GM12878 (cell line): ENCODE measurements around the gene MX1. TPM values are rescaled to one million over a fixed set of nuclear protein-coding genes. Genes with fewer than 3 reads are reported as not detected.

Source experiments
- ATAC-seq: fragments of 200-7000 bp; cut with Tn5 transposase; 3 replicates; pipeline ENCODE4 v1.9.1; 2020; ENCODE audit warnings: mild to moderate bottlenecking, moderate library complexity
- BruUV-seq: library from RNA; stranded (reverse); fragments of 400-500 nt; replicated peaks from 2 replicates; lab custom pipeline; 2021; lab: Mats Ljungman, UMichigan
- CTCF ChIA-PET: fragments of 300-600 bp; sonication (Branson Sonifier 250); formaldehyde crosslinking; extraction: SDS; loops from one replicate; lab custom pipeline; 2021; ENCODE audit warnings: inconsistent platforms; lab: Yijun Ruan, JAX
- POLR2A ChIA-PET: fragments of 350-600 bp; formaldehyde crosslinking; extraction: SDS; loops from one replicate; lab custom pipeline; 2021; ENCODE audit warnings: inconsistent platforms; lab: Charles Lee
- RAD21 ChIA-PET: fragments of 300-600 bp; sonication (Branson Sonifier 250); formaldehyde crosslinking; loops from one replicate; lab custom pipeline; 2023; ENCODE audit warnings: antibody characterized with exemption; ENCODE audit not compliant: unreplicated experiment; lab: Charles Lee
- SMC1A ChIA-PET: fragments of 300-600 bp; sonication (Branson Sonifier 250); formaldehyde crosslinking; loops from one replicate; lab custom pipeline; 2023; ENCODE audit not compliant: unreplicated experiment, uncharacterized antibody; lab: Charles Lee
- DNase-seq: peaks from one replicate; pipeline ENCODE4 v3.0.0-alpha.2; 2011; ENCODE audit warnings: low read depth, low spot score
- FAIRE-seq: peaks from 3 replicates; lab custom pipeline; 2011; peaks lifted over from hg19 to GRCh38; lab: Jason Lieb, UNC
- H2AFZ ChIP-seq: 2 replicates; pipeline ENCODE4 v1.6.0; 2011; ENCODE audit warnings: low read depth, low read length, control low read depth; ENCODE audit not compliant: control insufficient read depth
- H3K27ac ChIP-seq: 2 replicates; pipeline ENCODE4 v1.5.1; 2011; ENCODE audit warnings: control low read depth; ENCODE audit not compliant: control insufficient read depth, insufficient read depth
- H3K27me3 ChIP-seq, 2 experiments: replicated peaks in 1 of 2; 2 replicates each; pipeline versions ENCODE4 v1.6.0 to v1.6.1; 2011; ENCODE audit warnings: low read length in 1 of 2; ENCODE audit not compliant: control insufficient read depth in 2 of 2, insufficient read depth in 2 of 2
- H3K36me3 ChIP-seq, 2 experiments: 2 replicates each; pipeline ENCODE4 v1.5.1; 2011; ENCODE audit warnings: low read length in 1 of 2; ENCODE audit not compliant: control insufficient read depth in 2 of 2, insufficient read depth in 2 of 2
- H3K4me1 ChIP-seq: 2 replicates; pipeline ENCODE4 v1.6.1; 2011; ENCODE audit warnings: mild to moderate bottlenecking, low read length, moderate library complexity, mixed read lengths; ENCODE audit not compliant: control insufficient read depth, insufficient read depth
- H3K4me2 ChIP-seq: 2 replicates; pipeline ENCODE4 v1.6.0; 2011; ENCODE audit warnings: control low read depth; ENCODE audit not compliant: control insufficient read depth, insufficient read depth
- H3K4me3 ChIP-seq: fragments of 200-600 bp; sonication (generic); 2 replicates; pipeline ENCODE4 v1.5.1; 2016
- H3K79me2 ChIP-seq: 2 replicates; pipeline ENCODE4 v1.6.0; 2011; ENCODE audit warnings: low read length; ENCODE audit not compliant: control insufficient read depth, insufficient read depth
- H3K9ac ChIP-seq: 2 replicates; pipeline ENCODE4 v1.8.0; 2011; ENCODE audit warnings: low read length, control low read depth, mixed read lengths; ENCODE audit not compliant: control insufficient read depth, insufficient read depth
- H3K9me3 ChIP-seq: replicated peaks from 3 replicates; pipeline ENCODE4 v1.5.1; 2011; ENCODE audit warnings: mild to moderate bottlenecking, low read length; ENCODE audit not compliant: control insufficient read depth, insufficient read depth
- H4K20me1 ChIP-seq: 2 replicates; pipeline ENCODE4 v1.6.0; 2011; ENCODE audit not compliant: control insufficient read depth, insufficient read depth
- BMI1 ChIP-seq: fragments of 450-650 bp; IDR thresholded peaks from 2 replicates; pipeline ENCODE4 v1.6.1; 2016; ENCODE audit warnings: mild to moderate bottlenecking, moderate library complexity, borderline replicate concordance
- CHD2 ChIP-seq: IDR thresholded peaks from 2 replicates; pipeline ENCODE4 v1.6.1; 2011; ENCODE audit warnings: low read depth, low read length, improper control_type of control experiment, borderline replicate concordance
- FOS ChIP-seq: IDR thresholded peaks from 3 replicates; pipeline ENCODE4 v1.6.1; 2011; ENCODE audit warnings: borderline replicate concordance; ENCODE audit not compliant: insufficient read length; ENCODE audit errors: extremely low read depth
- HDAC2 ChIP-seq: fragments of 200-600 bp; sonication (generic); IDR thresholded peaks from 2 replicates; pipeline ENCODE4 v1.6.1; 2017
- NBN ChIP-seq: fragments of 450-650 bp; IDR thresholded peaks from 2 replicates; pipeline ENCODE4 v1.6.1; 2016
- RCOR1 ChIP-seq: conservative IDR thresholded peaks from 2 replicates; pipeline ENCODE4 v1.6.1; 2012; ENCODE audit warnings: low read depth, low read length, improper control_type of control experiment
- SMC3 ChIP-seq: IDR thresholded peaks from 2 replicates; pipeline ENCODE4 v1.6.1; 2011; ENCODE audit warnings: low read length, improper control_type of control experiment, borderline replicate concordance
- TARDBP ChIP-seq: IDR thresholded peaks from 2 replicates; pipeline ENCODE4 v1.6.1; 2016; ENCODE audit warnings: borderline replicate concordance
- ZNF24 ChIP-seq: fragments of 450-650 bp; IDR thresholded peaks from 2 replicates; pipeline ENCODE4 v1.6.1; 2017; ENCODE audit warnings: antibody characterized with exemption, mild to moderate bottlenecking
- ZNF622 ChIP-seq: fragments of 450-650 bp; IDR thresholded peaks from 2 replicates; pipeline ENCODE4 v1.6.1; 2017; ENCODE audit warnings: mild to moderate bottlenecking, inconsistent platforms
- ZZZ3 ChIP-seq: IDR thresholded peaks from 2 replicates; pipeline ENCODE4 v1.6.1; 2011; ENCODE audit warnings: low read depth; ENCODE audit not compliant: control insufficient read depth, insufficient read length
- WGBS: methylation state at CpG from one replicate; pipeline ENCODE4 v1.1.6; 2016; ENCODE audit warnings: low lambda C conversion rate; ENCODE audit not compliant: insufficient replicate concordance, insufficient coverage; ENCODE audit errors: missing lambda C conversion rate; 5-methylcytosine and 5-hydroxymethylcytosine counted together
- in situ Hi-C: fragments of 300-500 bp; cut with MboI; formaldehyde crosslinking; loops from 9 replicates; pipeline ENCODE4 v1.14.3; 2018; ENCODE audit warnings: mixed read lengths
- intact Hi-C: fragments of 100-400 bp; cut with micrococcal nuclease; formaldehyde crosslinking; loops from one replicate; pipeline ENCODE4 v1.14.2; 2022; ENCODE audit not compliant: unreplicated experiment
- polyA plus RNA-seq, 11 experiments: library from polyadenylated mRNA; depleted of rRNA in 4 of 11; unstranded in 6 of 11; stranded (reverse) in 5 of 11; fragments of >200 nt; fragmentation: Nextera tagmentation in 4 of 11; fragmentation: Illumina TruSeq in 1 of 11; extraction: Ambion mirVana in 4 of 11; extraction: Trizol in 1 of 11; gene quantifications; 1 replicate in 1 of 11; 2 replicates in 10 of 11; pipeline versions ENCODE4 v1.2.1 to v1.2.3, GENCODE V29; 2011 to 2016; ENCODE audit warnings: inconsistent platforms in 2 of 11, missing spikeins in 2 of 11, low read depth in 1 of 11
- total RNA-seq, 4 experiments: library from RNA; depleted of rRNA in 3 of 4; stranded (reverse); fragments of >200 nt in 3 of 4; fragmentation: Illumina TruSeq in 1 of 4; extraction: Trizol in 1 of 4; gene quantifications; 2 replicates each; pipeline versions ENCODE4 v1.2.1 to v1.2.3, GENCODE V29; 2013 to 2021
- TF ChIP-seq, protein P1 (sequence below): fragments of 450-650 bp; IDR thresholded peaks from 2 replicates; pipeline ENCODE4 v1.6.1; 2016; ENCODE audit warnings: mild to moderate bottlenecking

The MX1 gene
- total and polyA plus RNA-seq, 10 of the 15 experiments (the other 5 are each of a cell fraction or from before 2014, with no cell fraction given) = 75.9 to 385 (median 302) TPM

DNA sequence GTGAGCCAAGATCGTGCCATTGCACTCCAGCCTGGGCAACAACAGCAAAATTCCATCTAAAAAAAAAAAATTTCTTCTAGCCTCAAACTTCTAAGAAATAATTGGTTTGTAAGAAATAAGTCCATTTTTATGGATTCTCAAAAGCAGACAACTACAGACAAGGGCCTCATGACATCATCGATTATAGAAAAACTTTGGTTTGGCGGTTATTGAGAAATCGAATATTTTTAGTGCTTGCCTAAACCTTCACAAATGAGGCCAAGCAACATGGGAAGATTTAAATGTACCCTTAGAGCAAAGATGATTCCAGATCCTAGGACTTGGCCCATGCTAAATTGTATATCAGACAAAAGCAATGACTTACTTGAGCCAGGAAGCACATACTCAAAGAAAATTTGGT, 27.8 kb upstream of the MX1 start:
- no peaks in the 10 kb centered on the region for H4K20me1 ChIP-seq
- peaks cover 13 to 40% of the 10 kb centered on the region in 2 experiments; a peak in 3 of 4 replicates for H3K36me3 ChIP-seq
- H3K4me3 ChIP-seq = no peak overlapping the region
- 95% methylated on average over 4 of the region's 4 CpGs for WGBS
- BruUV-seq = no TSS peak
- no peak overlapping the region for H3K9ac ChIP-seq
- no peak overlapping the region for H2AFZ ChIP-seq
- SMC1A ChIA-PET = interaction anchor here (1.7 kb wide), 1 partner anchor 28 kb away, joined by 6 read pairs; no protein-coding TSS in a partner anchor
- DNase-seq (no peak), ATAC-seq (no peak), FAIRE-seq (no peak)
- in situ Hi-C loops = no loop called here
- no peaks in the 10 kb centered on the region for H3K79me2 ChIP-seq
- RAD21 ChIA-PET = no interaction called here
- intact Hi-C loops = no loop called here
- CTCF ChIA-PET = interaction anchor here (1.3 kb wide), 1 partner anchor 20 kb away, joined by 4 read pairs; no protein-coding TSS in a partner anchor
- no peak overlapping the region for H3K27ac ChIP-seq
- POLR2A ChIA-PET = no interaction called here
- H3K9me3 ChIP-seq = no peaks in the 10 kb centered on the region
- no peak for TF ChIP-seq SMC3
- no peak for TF ChIP-seq FOS
- TF ChIP-seq RCOR1 = no peak
- H3K27me3 ChIP-seq = no peaks in the 10 kb centered on the region
- no peak overlapping the region for H3K4me2 ChIP-seq
- no peaks in the 10 kb centered on the region; the same call in 1 of the 2 replicates for H3K4me1 ChIP-seq

DNA sequence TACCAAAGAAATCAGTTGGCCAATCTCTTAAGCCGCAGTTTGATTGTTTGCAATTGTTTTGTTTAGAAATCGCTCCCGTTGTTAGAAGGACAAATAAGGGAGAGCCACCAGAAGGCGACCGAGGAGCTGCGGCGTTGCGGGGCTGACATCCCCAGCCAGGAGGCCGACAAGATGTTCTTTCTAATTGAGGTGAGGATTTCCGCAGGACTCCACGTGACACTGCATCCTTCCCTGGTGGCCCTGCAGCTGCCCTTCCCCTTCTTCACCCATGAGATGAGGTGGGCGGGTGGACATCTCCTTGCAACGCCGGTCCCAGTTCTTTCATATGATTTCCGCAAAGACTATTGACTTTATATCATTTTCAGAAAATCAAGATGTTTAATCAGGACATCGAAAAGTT, 27.2 kb upstream of the MX1 start:
- no peak for ATAC-seq
- no peaks in the 10 kb centered on the region for H4K20me1 ChIP-seq
- BruUV-seq = no TSS peak
- TF ChIP-seq BMI1 (no peak), TARDBP (no peak), SMC3 (no peak), ZNF24 (no peak), HDAC2 (no peak), ZZZ3 (no peak), CHD2 (no peak), ZNF622 (no peak), NBN (no peak)
- TF ChIP-seq, protein P1, sequence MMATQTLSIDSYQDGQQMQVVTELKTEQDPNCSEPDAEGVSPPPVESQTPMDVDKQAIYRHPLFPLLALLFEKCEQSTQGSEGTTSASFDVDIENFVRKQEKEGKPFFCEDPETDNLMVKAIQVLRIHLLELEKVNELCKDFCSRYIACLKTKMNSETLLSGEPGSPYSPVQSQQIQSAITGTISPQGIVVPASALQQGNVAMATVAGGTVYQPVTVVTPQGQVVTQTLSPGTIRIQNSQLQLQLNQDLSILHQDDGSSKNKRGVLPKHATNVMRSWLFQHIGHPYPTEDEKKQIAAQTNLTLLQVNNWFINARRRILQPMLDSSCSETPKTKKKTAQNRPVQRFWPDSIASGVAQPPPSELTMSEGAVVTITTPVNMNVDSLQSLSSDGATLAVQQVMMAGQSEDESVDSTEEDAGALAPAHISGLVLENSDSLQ = no peak
- H3K4me2 ChIP-seq = no peak overlapping the region
- POLR2A ChIA-PET = no interaction called here
- H3K4me1 ChIP-seq = no peaks in the 10 kb centered on the region; the same call in 1 of the 2 replicates
- RAD21 ChIA-PET = no interaction called here
- in situ Hi-C loops (no loop called here), intact Hi-C loops (no loop called here)
- no peak overlapping the region for H2AFZ ChIP-seq
- FAIRE-seq = no peak
- DNase-seq = no peak
- H3K9ac ChIP-seq = no peak overlapping the region
- H3K9me3 ChIP-seq = no peaks in the 10 kb centered on the region
- no peaks in the 10 kb centered on the region for H3K79me2 ChIP-seq
- H3K27me3 ChIP-seq = no peaks in the 10 kb centered on the region
- no peak overlapping the region for H3K27ac ChIP-seq
- H3K4me3 ChIP-seq = no peak overlapping the region
- 98% methylated on average over 16 of the region's 16 CpGs for WGBS
- H3K36me3 ChIP-seq = peaks cover 15 to 37% of the 10 kb centered on the region in 2 experiments; a peak in 3 of 4 replicates
- CTCF ChIA-PET = no interaction called here
- SMC1A ChIA-PET = no interaction called here
